ENCODE results near the gene S1PR3.

GRCh38 chr9:88983865-88984542 lies 7.3 kb upstream of the S1PR3 start:
- TF ChIP-seq CTCF (IDR thresholded peaks at IDR 0.05; ENCODE audit: borderline replicate concordance, extremely low read depth, low read length, poor library complexity, severe bottlenecking) (no peak), EZH2 (IDR thresholded peaks at IDR 0.05; ENCODE audit: borderline replicate concordance, low read depth, low read length, severe bottlenecking) (no peak)
